Coronary artery (tissue), 2 donors: ENCODE measurements around the gene TOX2.

Experiments
- DNase-seq: peaks from one replicate; pipeline ENCODE4 v3.0.0-alpha.2; 2017; ENCODE audit warnings: low spot score
- H3K27ac ChIP-seq, 2 donors: fragments of 200-600 bp; sonication (generic); one replicate each; pipeline ENCODE4 v1.5.1; 2016 to 2019
- H3K4me3 ChIP-seq: fragments of 200-600 bp; sonication (generic); 2 replicates; pipeline ENCODE4 v1.5.1; 2016; ENCODE audit warnings: mild to moderate bottlenecking, moderate library complexity
- CTCF ChIP-seq: fragments of 200-600 bp; sonication (generic); IDR thresholded peaks from one replicate; pipeline ENCODE4 v1.5.1; 2019; ENCODE audit warnings: antibody characterized with exemption

TOX2 gene

GRCh38 chr20:44026647-44027342, 112.1 kb downstream of the TOX2 start:
- H3K4me3 ChIP-seq = no peak overlapping the region
- H3K27ac ChIP-seq = no peak overlapping the region
- DNase-seq = peak; percentile 38
- TF ChIP-seq CTCF = no peak

GRCh38 chr20:44027343-44028002, 112.8 kb downstream of the TOX2 start:
- no peak for TF ChIP-seq CTCF
- Histone ChIP-seq H3K4me3 (no peak overlapping the region), H3K27ac (no peak overlapping the region)
- DNase-seq = peak; percentile 60

- H3K4me3 ChIP-seq = no peak overlapping the region
- no peak overlapping the region for H3K27ac ChIP-seq
- peak; percentile 43 for DNase-seq
- no peak for TF ChIP-seq CTCF
These were observed 113.5 kb downstream of the TOX2 start for GRCh38 chr20:44028003-44028730.

- peak; percentile 52 for DNase-seq
- Histone ChIP-seq H3K27ac (no peak overlapping the region), H3K4me3 (no peak overlapping the region)
- no peak for TF ChIP-seq CTCF
These were observed 114.5 kb downstream of the TOX2 start for GRCh38 chr20:44028868-44029847.

GRCh38 chr20:44029848-44030230, 115.2 kb downstream of the TOX2 start:
- Histone ChIP-seq H3K4me3 (no peak overlapping the region), H3K27ac (no peak overlapping the region)
- TF ChIP-seq CTCF = no peak
- DNase-seq = peak; percentile 54

- TF ChIP-seq CTCF = no peak
- DNase-seq = peak; percentile 24
- no peak overlapping the region for H3K4me3 ChIP-seq
These were observed 115.7 kb downstream of the TOX2 start for GRCh38 chr20:44030394-44030793.

More at GRCh38 chr20:44030394-44030793, 115.7 kb downstream of the TOX2 start:
- no peak overlapping the region for H3K27ac ChIP-seq
